ENCODE measurements around the gene MYL11.
"Not testable (repeated sequence)": the region's sequence is repeated elsewhere in the genome, so short reads cannot be mapped to it uniquely, and the experiment has no call there.

Gene MYL11

DNA sequence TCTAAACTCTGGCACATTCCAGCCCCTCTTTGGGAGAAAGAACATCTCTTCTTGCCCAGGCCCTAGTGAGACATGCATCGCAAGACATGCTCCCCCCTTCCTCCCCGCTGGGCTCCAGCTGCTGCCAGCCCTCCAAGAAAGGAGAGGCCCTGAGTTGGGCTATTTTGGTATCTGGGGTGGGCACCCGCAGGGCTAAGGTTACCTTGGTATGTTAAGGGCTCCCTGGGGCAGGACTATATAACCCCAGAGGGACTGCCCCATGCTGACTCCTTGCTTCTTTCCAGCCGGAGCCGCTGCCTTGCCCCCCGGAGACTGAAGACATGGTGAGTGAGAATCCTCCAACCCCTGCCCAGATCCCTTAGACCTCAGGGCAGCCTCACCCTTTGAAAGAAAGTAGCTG lies at the start of gene MYL11:
Gene MYL11, plus strand, starts transcription at position 265 of the 400 bp plus-strand sequence. Its CDS starts 56 bp downstream, at position 321.
- H3K36me3 ChIP-seq (ENCODE audit: control insufficient read depth, insufficient read depth, low read length, severe bottlenecking), result no peaks in the 10 kb centered on the region
- H3K9me3 ChIP-seq (ENCODE audit: control insufficient read depth, low read length), result no peaks in the 10 kb centered on the region
- no peak for DNase-seq (ENCODE audit: low read depth)
- no peaks in the 10 kb centered on the region for H3K27me3 ChIP-seq (replicated peaks; ENCODE audit: control insufficient read depth, insufficient read depth, low read length)
- H3K4me1 ChIP-seq (ENCODE audit: control insufficient read depth, insufficient read depth, low read length), result peaks cover 14% of the 10 kb centered on the region
- no peak within 1 kb of the TSS for H3K4me3 ChIP-seq (ENCODE audit: low read length)
- no peak within 1 kb of the TSS for H3K9ac ChIP-seq (ENCODE audit: low read length)

DNA sequence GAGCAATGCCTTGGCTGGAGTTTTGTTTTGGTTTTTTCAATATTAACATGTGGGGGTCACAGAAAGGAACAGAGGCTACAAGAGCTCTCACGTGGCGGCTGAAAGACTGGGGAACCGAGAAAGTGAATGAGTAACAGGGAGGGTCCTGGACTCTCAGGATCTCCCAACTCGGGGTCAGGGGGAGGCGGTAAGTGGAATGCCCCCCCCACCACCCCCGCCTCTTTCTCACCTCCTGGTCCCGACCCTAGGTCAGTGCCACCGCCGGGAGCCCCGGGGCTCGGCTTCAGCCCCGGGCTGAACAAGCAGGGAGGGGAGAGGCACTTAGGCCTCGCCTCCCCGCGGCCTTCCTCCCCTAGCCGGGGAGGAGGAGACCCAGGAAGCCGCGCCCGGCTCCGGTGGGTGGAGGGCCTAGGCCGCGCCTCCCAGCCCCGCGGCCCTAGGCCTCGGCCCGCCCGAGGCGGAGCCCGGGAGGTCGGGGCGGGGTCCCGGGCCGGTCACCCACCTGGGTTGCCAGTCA lies 40.1 kb upstream of the MYL11 start:
- H3K9me3 ChIP-seq (ENCODE audit: control insufficient read depth, low read length), result not testable (repeated sequence)
- DNase-seq (ENCODE audit: low read depth), result peak; percentile 86

DNA sequence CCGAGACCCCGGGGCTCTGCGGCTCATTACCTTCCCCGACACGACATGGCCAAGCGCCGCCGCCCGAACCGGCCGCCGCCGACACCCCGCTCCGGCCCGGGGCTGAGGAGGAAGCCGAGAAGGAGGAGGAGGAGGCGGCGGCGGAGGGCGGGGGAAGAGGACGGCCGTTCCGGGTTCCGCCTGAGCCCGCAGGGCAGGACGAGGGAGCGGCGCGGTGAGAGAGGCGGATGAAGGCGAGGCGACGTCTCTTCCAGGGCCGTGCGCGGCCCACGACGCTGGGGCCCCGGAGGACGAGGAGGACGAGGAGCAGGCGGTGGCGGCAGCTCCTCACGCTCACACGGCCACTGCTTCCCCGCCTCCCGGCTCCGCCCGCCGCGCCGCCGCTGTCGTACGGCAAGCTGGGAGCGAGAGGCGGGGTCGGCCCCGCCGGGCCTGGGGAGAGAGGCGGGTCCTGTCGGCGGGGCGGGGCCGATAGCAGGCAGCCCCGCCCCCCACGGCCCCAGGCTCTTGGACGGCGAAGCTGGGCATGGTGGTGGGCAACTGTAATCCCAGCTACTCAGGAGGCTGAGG lies 39.5 kb upstream of the MYL11 start:
- Histone ChIP-seq H3K9ac (ENCODE audit: low read length) (peak overlapping the region; percentile 86), H3K4me3 (ENCODE audit: low read length) (peak overlapping the region; percentile 82), H3K4me1 (ENCODE audit: control insufficient read depth, insufficient read depth, low read length) (peaks cover 19% of the 10 kb centered on the region)
- not testable (repeated sequence) for H3K9me3 ChIP-seq (ENCODE audit: control insufficient read depth, low read length); H3K36me3 ChIP-seq (ENCODE audit: control insufficient read depth, insufficient read depth, low read length, severe bottlenecking); H3K27me3 ChIP-seq (replicated peaks; ENCODE audit: control insufficient read depth, insufficient read depth, low read length)
- DNase-seq (ENCODE audit: low read depth), result peak; percentile 88

More for the DNA sequence above, 40.1 kb upstream of the MYL11 start:
- H3K9ac ChIP-seq (ENCODE audit: low read length), result peak overlapping the region; percentile 86
- H3K36me3 ChIP-seq (ENCODE audit: control insufficient read depth, insufficient read depth, low read length, severe bottlenecking); H3K27me3 ChIP-seq (replicated peaks; ENCODE audit: control insufficient read depth, insufficient read depth, low read length): not testable (repeated sequence)
- H3K4me3 ChIP-seq (ENCODE audit: low read length), result peak overlapping the region; percentile 82
- H3K4me1 ChIP-seq (ENCODE audit: control insufficient read depth, insufficient read depth, low read length), result peaks cover 19% of the 10 kb centered on the region

DNA sequence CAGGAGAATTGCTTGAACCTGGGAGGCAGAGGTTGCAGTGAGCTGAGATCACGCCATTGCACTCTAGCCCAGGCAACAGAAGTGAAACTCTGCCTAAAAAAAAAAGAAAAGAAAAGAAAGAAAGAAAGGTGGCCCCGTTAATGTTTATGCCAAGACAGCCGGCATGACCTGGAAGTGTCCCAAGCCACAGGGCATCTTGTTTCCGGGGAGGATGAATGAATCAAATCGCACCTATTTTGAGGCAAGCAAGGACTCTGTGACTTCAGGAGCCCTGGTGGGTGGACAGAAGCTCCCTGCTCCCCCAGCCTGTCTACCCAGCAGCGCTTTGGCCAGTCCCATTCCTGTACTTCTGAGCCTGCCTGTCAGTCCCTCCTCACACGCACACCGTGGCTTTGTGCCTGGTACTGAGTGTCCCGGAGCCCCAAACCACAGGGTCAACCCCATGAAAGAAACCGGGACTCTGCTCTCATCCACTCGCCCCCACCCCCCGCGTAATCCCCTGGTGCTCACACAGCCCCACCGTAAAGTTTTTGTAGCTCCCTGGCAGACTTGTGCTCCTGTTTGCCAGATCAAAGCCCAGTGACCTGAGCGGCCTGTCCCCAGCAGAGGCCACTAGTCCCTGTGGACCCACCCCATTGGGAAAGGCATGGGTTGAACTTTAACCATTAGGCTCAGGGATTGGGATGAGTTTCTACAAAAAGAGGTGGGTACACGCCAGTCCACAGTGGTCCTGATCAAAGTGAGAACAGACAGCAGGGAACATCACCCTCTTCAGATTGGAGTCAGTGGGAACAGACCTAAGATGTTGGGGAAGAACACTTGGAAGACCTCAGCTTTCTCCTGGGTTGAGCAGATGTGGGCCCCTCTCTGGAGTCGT lies 38.8 kb upstream of the MYL11 start:
- Histone ChIP-seq H3K9ac (ENCODE audit: low read length) (peak overlapping the region; percentile 86), H3K27me3 (replicated peaks; ENCODE audit: control insufficient read depth, insufficient read depth, low read length) (no peaks in the 10 kb centered on the region), H3K36me3 (ENCODE audit: control insufficient read depth, insufficient read depth, low read length, severe bottlenecking) (no peaks in the 10 kb centered on the region), H3K4me1 (ENCODE audit: control insufficient read depth, insufficient read depth, low read length) (peaks cover 19% of the 10 kb centered on the region), H3K4me3 (ENCODE audit: low read length) (peak overlapping the region; percentile 82), H3K9me3 (ENCODE audit: control insufficient read depth, low read length) (no peaks in the 10 kb centered on the region)
- peak; percentile 25 for DNase-seq (ENCODE audit: low read depth)

GRCh38 chr16:30337964-30338357 lies 36.6 kb upstream of the MYL11 start:
- DNase-seq (ENCODE audit: low read depth); H3K9ac ChIP-seq (ENCODE audit: low read length); H3K9me3 ChIP-seq (ENCODE audit: control insufficient read depth, low read length); H3K4me3 ChIP-seq (ENCODE audit: low read length); H3K36me3 ChIP-seq (ENCODE audit: control insufficient read depth, insufficient read depth, low read length, severe bottlenecking); H3K27me3 ChIP-seq (replicated peaks; ENCODE audit: control insufficient read depth, insufficient read depth, low read length): not testable (repeated sequence)
- H3K4me1 ChIP-seq (ENCODE audit: control insufficient read depth, insufficient read depth, low read length), result peaks cover 19% of the 10 kb centered on the region

- not testable (repeated sequence) for H3K4me3 ChIP-seq (ENCODE audit: low read length); H3K9ac ChIP-seq (ENCODE audit: low read length); H3K9me3 ChIP-seq (ENCODE audit: control insufficient read depth, low read length); H3K27me3 ChIP-seq (replicated peaks; ENCODE audit: control insufficient read depth, insufficient read depth, low read length); DNase-seq (ENCODE audit: low read depth); H3K36me3 ChIP-seq (ENCODE audit: control insufficient read depth, insufficient read depth, low read length, severe bottlenecking)
- peaks cover 19% of the 10 kb centered on the region for H3K4me1 ChIP-seq (ENCODE audit: control insufficient read depth, insufficient read depth, low read length)
Measured at GRCh38 chr16:30338715-30339114, 35.9 kb upstream of the MYL11 start.

DNA sequence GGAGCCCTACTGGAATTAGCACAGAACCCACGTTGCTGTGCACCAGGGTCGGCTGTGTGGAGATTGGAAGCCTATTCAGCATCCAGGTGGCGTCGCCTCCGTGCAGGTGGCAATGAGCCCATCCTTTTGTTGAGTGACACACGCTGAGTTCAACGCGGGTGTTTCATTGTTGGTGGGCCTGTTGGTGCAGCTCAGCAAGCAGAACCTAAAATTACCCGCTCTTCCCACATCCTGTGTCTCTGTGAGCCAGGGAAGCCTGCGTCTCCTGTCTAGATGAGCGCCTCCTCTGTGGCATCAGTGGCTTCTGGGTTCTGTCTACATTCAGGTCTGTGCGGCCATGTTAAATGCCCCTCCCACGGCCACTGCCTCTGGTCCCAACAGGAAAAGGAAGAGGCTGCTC lies 34.0 kb upstream of the MYL11 start:
- no peak overlapping the region for H3K9ac ChIP-seq (ENCODE audit: low read length)
- DNase-seq (ENCODE audit: low read depth), result no peak
- no peaks in the 10 kb centered on the region for H3K27me3 ChIP-seq (replicated peaks; ENCODE audit: control insufficient read depth, insufficient read depth, low read length)

DNA sequence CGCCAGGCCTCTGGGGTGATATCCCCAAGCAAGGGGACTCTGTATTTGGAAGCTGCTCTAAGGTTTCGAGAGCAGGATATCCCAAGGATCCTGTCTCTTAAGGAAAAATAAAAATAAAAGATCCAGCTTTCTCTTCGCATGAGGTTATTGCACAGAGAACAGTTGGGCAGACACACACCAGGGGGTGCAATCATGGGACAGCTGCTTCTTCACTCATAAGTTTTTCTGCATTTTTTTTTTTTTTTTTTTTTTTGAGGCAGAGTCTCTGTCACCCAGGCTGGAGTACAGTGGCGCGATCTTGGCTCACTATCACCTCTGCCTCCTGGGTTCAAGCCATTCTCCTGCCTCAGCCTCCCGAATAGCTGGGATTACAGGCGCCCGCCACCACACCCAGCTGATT lies 32.6 kb upstream of the MYL11 start:
- H3K27me3 ChIP-seq (replicated peaks; ENCODE audit: control insufficient read depth, insufficient read depth, low read length); DNase-seq (ENCODE audit: low read depth); H3K9me3 ChIP-seq (ENCODE audit: control insufficient read depth, low read length); H3K36me3 ChIP-seq (ENCODE audit: control insufficient read depth, insufficient read depth, low read length, severe bottlenecking); H3K4me3 ChIP-seq (ENCODE audit: low read length); H3K4me1 ChIP-seq (ENCODE audit: control insufficient read depth, insufficient read depth, low read length): not testable (repeated sequence)
- H3K9ac ChIP-seq (ENCODE audit: low read length), result peak overlapping the region; percentile 1

More for the DNA sequence above, 34.0 kb upstream of the MYL11 start:
- Histone ChIP-seq H3K9me3 (ENCODE audit: control insufficient read depth, low read length) (no peaks in the 10 kb centered on the region), H3K4me3 (ENCODE audit: low read length) (no peak overlapping the region), H3K4me1 (ENCODE audit: control insufficient read depth, insufficient read depth, low read length) (peaks cover 18% of the 10 kb centered on the region), H3K36me3 (ENCODE audit: control insufficient read depth, insufficient read depth, low read length, severe bottlenecking) (no peaks in the 10 kb centered on the region)

DNA sequence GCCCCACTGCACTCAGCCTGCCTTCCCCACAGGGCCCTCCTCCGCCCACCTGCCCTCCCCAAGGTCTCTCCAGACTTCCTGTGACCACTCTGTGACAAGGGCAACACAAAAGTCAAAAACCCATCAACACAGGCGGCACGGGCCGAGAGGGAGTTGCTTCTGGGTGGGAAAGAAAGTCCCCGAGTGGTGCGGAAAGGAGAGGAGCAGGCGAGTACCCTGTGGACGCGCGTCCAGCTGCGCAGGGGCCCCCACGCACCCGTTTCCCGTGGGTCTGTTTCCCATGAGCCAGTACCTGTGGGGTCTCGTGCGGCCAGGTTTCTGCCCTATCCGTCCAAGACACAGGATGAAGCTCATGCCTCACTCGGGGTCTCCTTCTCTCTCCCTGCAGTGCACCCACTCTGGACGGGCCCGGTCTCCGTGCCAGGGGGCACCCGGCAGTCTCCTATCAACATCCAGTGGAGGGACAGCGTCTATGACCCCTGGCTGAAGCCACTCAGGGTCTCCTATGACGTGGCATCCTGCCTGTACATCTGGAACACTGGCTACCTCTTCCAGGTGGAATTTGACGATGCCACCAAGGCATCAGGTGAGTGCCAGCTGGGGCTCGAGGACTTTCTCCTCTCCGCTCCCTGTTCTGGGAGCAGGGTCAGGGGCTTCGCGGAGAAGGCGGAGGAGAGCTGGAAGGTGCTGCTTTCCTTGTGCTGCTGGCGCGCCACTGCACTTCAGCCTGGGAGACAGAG lies 31.7 kb upstream of the MYL11 start:
- no peak overlapping the region for H3K4me3 ChIP-seq (ENCODE audit: low read length)
- no peak for DNase-seq (ENCODE audit: low read depth)
- H3K9me3 ChIP-seq (ENCODE audit: control insufficient read depth, low read length), result no peaks in the 10 kb centered on the region
- H3K4me1 ChIP-seq (ENCODE audit: control insufficient read depth, insufficient read depth, low read length), result peaks cover 10% of the 10 kb centered on the region
- H3K27me3 ChIP-seq (replicated peaks; ENCODE audit: control insufficient read depth, insufficient read depth, low read length), result no peaks in the 10 kb centered on the region
- no peak overlapping the region for H3K9ac ChIP-seq (ENCODE audit: low read length)
- H3K36me3 ChIP-seq (ENCODE audit: control insufficient read depth, insufficient read depth, low read length, severe bottlenecking), result no peaks in the 10 kb centered on the region

GRCh38 chr16:30343491-30343820 lies 31.1 kb upstream of the MYL11 start:
- not testable (repeated sequence) for H3K4me1 ChIP-seq (ENCODE audit: control insufficient read depth, insufficient read depth, low read length); H3K27me3 ChIP-seq (replicated peaks; ENCODE audit: control insufficient read depth, insufficient read depth, low read length); H3K4me3 ChIP-seq (ENCODE audit: low read length); H3K9me3 ChIP-seq (ENCODE audit: control insufficient read depth, low read length); H3K9ac ChIP-seq (ENCODE audit: low read length); DNase-seq (ENCODE audit: low read depth); H3K36me3 ChIP-seq (ENCODE audit: control insufficient read depth, insufficient read depth, low read length, severe bottlenecking)

DNA sequence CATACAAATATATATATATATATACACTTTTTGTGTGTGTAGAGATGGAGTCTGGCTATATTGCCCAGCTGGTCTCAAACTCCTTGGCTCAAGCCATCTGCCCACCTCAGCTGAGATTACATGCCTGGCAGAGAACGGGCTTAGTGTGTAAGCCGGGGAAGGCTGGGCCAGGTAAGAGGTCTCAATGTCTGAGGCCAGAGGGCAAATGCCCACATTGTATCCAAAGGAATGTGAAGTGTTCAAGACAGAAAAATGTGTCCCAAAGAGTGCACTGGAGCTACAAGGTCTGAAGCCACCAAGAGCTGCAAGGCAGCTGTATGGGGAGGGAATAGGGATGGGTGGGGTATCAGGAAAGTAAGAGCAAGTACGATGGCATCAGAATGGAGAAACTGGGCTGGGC lies 28.3 kb upstream of the MYL11 start:
- peaks cover 14% of the 10 kb centered on the region for H3K36me3 ChIP-seq (ENCODE audit: control insufficient read depth, insufficient read depth, low read length, severe bottlenecking)
- no peaks in the 10 kb centered on the region for H3K27me3 ChIP-seq (replicated peaks; ENCODE audit: control insufficient read depth, insufficient read depth, low read length)

More for the DNA sequence above, 28.3 kb upstream of the MYL11 start:
- no peak overlapping the region for H3K9ac ChIP-seq (ENCODE audit: low read length)
- H3K4me1 ChIP-seq (ENCODE audit: control insufficient read depth, insufficient read depth, low read length), result peaks cover 2% of the 10 kb centered on the region
- DNase-seq (ENCODE audit: low read depth), result no peak
- no peak overlapping the region for H3K4me3 ChIP-seq (ENCODE audit: low read length)
- no peaks in the 10 kb centered on the region for H3K9me3 ChIP-seq (ENCODE audit: control insufficient read depth, low read length)

Measured in adipocyte (in vitro differentiated cells).